IMR-90 (cell line): ENCODE measurements around the gene PCNX2.

Source experiments
- BHLHE40 ChIP-seq: fragments of 150-350 bp; IDR thresholded peaks from 2 replicates; pipeline ENCODE4 v1.6.1; 2016; ENCODE audit warnings: mild to moderate bottlenecking, low read depth, low read length
- CHD1 ChIP-seq: IDR thresholded peaks from 2 replicates; pipeline ENCODE4 v1.6.1; 2012; ENCODE audit warnings: low read depth, low read length, improper control_type of control experiment
- CTCF ChIP-seq: conservative IDR thresholded peaks from 2 replicates; pipeline ENCODE4 v1.5.1; 2012; ENCODE audit warnings: mild to moderate bottlenecking, low read depth, low read length, improper control_type of control experiment
- FOS ChIP-seq: fragments of 150-350 bp; IDR thresholded peaks from 2 replicates; pipeline ENCODE4 v1.6.1; 2016; ENCODE audit warnings: low read depth, low read length
- MAZ ChIP-seq: IDR thresholded peaks from 2 replicates; pipeline ENCODE4 v1.6.1; 2012; ENCODE audit warnings: low read depth, mild to moderate bottlenecking, low read length, improper control_type of control experiment, moderate library complexity, borderline replicate concordance
- POLR2A ChIP-seq: IDR thresholded peaks from 2 replicates; pipeline ENCODE4 v1.6.1; 2012; ENCODE audit warnings: mild to moderate bottlenecking, low read depth, low read length
- RAD21 ChIP-seq: IDR thresholded peaks from 2 replicates; pipeline ENCODE4 v1.6.1; 2012; ENCODE audit warnings: low read length, improper control_type of control experiment
- RCOR1 ChIP-seq: IDR thresholded peaks from 2 replicates; pipeline ENCODE4 v1.6.1; 2012; ENCODE audit warnings: mild to moderate bottlenecking, low read length, improper control_type of control experiment; ENCODE audit not compliant: insufficient replicate concordance
- RFX5 ChIP-seq: IDR thresholded peaks from 2 replicates; pipeline ENCODE4 v1.8.0; 2012; ENCODE audit warnings: low read depth, mild to moderate bottlenecking, low read length, moderate library complexity
- SMC3 ChIP-seq: fragments of 150-350 bp; IDR thresholded peaks from 2 replicates; pipeline ENCODE4 v1.6.1; 2016; ENCODE audit warnings: low read depth, mild to moderate bottlenecking, antibody characterized with exemption, low read length, moderate library complexity
- USF2 ChIP-seq: fragments of 150-350 bp; IDR thresholded peaks from 2 replicates; pipeline ENCODE4 v1.6.1; 2017; ENCODE audit warnings: mild to moderate bottlenecking, antibody characterized with exemption, low read length, low read depth

- no peak for TF ChIP-seq RAD21
- TF ChIP-seq CTCF, result no peak
- TF ChIP-seq BHLHE40, result no peak
- no peak for TF ChIP-seq POLR2A
- no peak for TF ChIP-seq RFX5
- TF ChIP-seq RCOR1, result no peak
- no peak for TF ChIP-seq SMC3
- no peak for TF ChIP-seq USF2
- no peak for TF ChIP-seq FOS
- TF ChIP-seq MAZ, result no peak
- TF ChIP-seq CHD1, result no peak
These were observed 249.9 kb downstream of the PCNX2 start for GRCh38 chr1:233045588-233045987.
